SJCRH30 (cell line): ENCODE results near the gene PP2D1. TPM values are rescaled to one million over a fixed set of nuclear protein-coding genes. Genes with fewer than 3 reads are reported as not detected.

Experiments
- total RNA-seq: library from RNA; depleted of rRNA; stranded (reverse); fragments of >200 nt; shearing (Covaris generic); gene quantifications from 2 replicates; pipeline ENCODE4 v1.2.3, GENCODE V29; 2014; rRNA removed

The PP2D1 gene
- total RNA-seq, 1 experiment from 2014 or later: not detected

Other genes with a start within 250 kb of the PP2D1 start
- gene EFHB, start 78.0 kb downstream of the PP2D1 start, total RNA-seq: 0.61 TPM in 1 of 2 replicates, not detected in the other
- 21.0 and 21.9 TPM in 2 replicates for gene RAB5A, start 65.2 kb downstream of the PP2D1 start, total RNA-seq
- gene KAT2B, start 28.2 kb upstream of the PP2D1 start, total RNA-seq: 5.0 and 5.3 TPM in 2 replicates
- gene SGO1, start 173.9 kb upstream of the PP2D1 start, total RNA-seq: 22.7 and 26.6 TPM in 2 replicates